Liver (tissue), 9 donors: ENCODE data around the gene MADD. TPM values are rescaled to one million over a fixed set of nuclear protein-coding genes. Genes with fewer than 3 reads are reported as not detected.

Experiments used
- DNase-seq: peaks from one replicate; pipeline ENCODE4 v3.0.0-alpha.2; 2017; ENCODE audit warnings: low spot score
- H3K27ac ChIP-seq, 2 donors: one replicate each; pipeline ENCODE4 v1.7.0; 2013; ENCODE audit warnings: inconsistent platforms in 2 of 2, low read length in 2 of 2, control low read depth in 1 of 2, low read depth in 1 of 2, mild to moderate bottlenecking in 1 of 2
- H3K27me3 ChIP-seq, 4 donors: one replicate each; pipeline versions ENCODE4 v1.6.1 to v1.7.0; 2013; ENCODE audit warnings: low read length in 3 of 4, inconsistent platforms in 1 of 4, mild to moderate bottlenecking in 1 of 4, moderate library complexity in 1 of 4; ENCODE audit not compliant: control insufficient read depth in 4 of 4, insufficient read depth in 4 of 4
- H3K36me3 ChIP-seq, 4 donors: one replicate each; pipeline versions ENCODE4 v1.6.1 to v1.7.0; 2013; ENCODE audit warnings: low read length in 3 of 4, mild to moderate bottlenecking in 3 of 4, low read depth in 1 of 4, moderate library complexity in 1 of 4; ENCODE audit not compliant: control insufficient read depth in 4 of 4, insufficient read depth in 3 of 4
- H3K4me1 ChIP-seq, 4 donors: one replicate each; pipeline versions ENCODE4 v1.6.1 to v1.7.0; 2013; ENCODE audit warnings: low read length in 3 of 4, mild to moderate bottlenecking in 3 of 4, moderate library complexity in 1 of 4; ENCODE audit not compliant: control insufficient read depth in 4 of 4, insufficient read depth in 4 of 4
- H3K4me3 ChIP-seq, 3 donors: one replicate each; pipeline versions ENCODE4 v1.6.1 to v1.7.0; 2013; ENCODE audit warnings: low read length in 3 of 3, control low read depth in 1 of 3, low read depth in 1 of 3, mild to moderate bottlenecking in 1 of 3
- H3K9ac ChIP-seq, 2 donors: one replicate each; pipeline ENCODE4 v1.7.0; 2013; ENCODE audit warnings: low read length in 2 of 2, mild to moderate bottlenecking in 2 of 2, moderate library complexity in 2 of 2, control low read depth in 1 of 2, low read depth in 1 of 2
- H3K9me3 ChIP-seq, 4 donors: one replicate each; pipeline versions ENCODE4 v1.6.1 to v1.7.0; 2013; ENCODE audit warnings: low read length in 3 of 4; ENCODE audit not compliant: control insufficient read depth in 4 of 4
- EGR1 ChIP-seq, 2 donors: IDR thresholded peaks; 2 replicates each; pipeline ENCODE4 v1.6.1; 2016 to 2018; ENCODE audit warnings: antibody characterized with exemption in 2 of 2, low read depth in 2 of 2
- FOXA1 ChIP-seq: IDR thresholded peaks from 2 replicates; pipeline ENCODE4 v1.6.1; 2016; ENCODE audit warnings: antibody characterized with exemption
- FOXA2 ChIP-seq: IDR thresholded peaks from 2 replicates; pipeline ENCODE4 v1.6.1; 2016; ENCODE audit warnings: antibody characterized with exemption
- GABPA ChIP-seq, 2 donors: IDR thresholded peaks in 1 of 2; conservative IDR thresholded peaks in 1 of 2; 2 replicates each; pipeline ENCODE4 v1.6.1; 2016; ENCODE audit warnings: antibody characterized with exemption in 2 of 2, mild to moderate bottlenecking in 1 of 2, moderate library complexity in 1 of 2
- HNF4A ChIP-seq, 2 donors: conservative IDR thresholded peaks; 2 replicates each; pipeline ENCODE4 v1.6.1; 2016; ENCODE audit warnings: antibody characterized with exemption in 2 of 2, mild to moderate bottlenecking in 2 of 2
- HNF4G ChIP-seq: IDR thresholded peaks from 2 replicates; pipeline ENCODE4 v1.6.1; 2016; ENCODE audit warnings: antibody characterized with exemption
- JUND ChIP-seq, 2 donors: IDR thresholded peaks; 2 replicates each; pipeline ENCODE4 v1.6.1; 2016; ENCODE audit warnings: antibody characterized with exemption in 2 of 2
- NR2F2 ChIP-seq: IDR thresholded peaks from 2 replicates; pipeline ENCODE4 v1.6.1; 2016; ENCODE audit warnings: antibody characterized with exemption
- RAD21 ChIP-seq, 2 donors: IDR thresholded peaks; 2 replicates each; pipeline ENCODE4 v1.6.1; 2016; ENCODE audit warnings: antibody characterized with exemption in 2 of 2, mild to moderate bottlenecking in 2 of 2
- RXRA ChIP-seq, 2 donors: IDR thresholded peaks; 2 replicates each; pipeline ENCODE4 v1.6.1; 2017 to 2018; ENCODE audit warnings: antibody characterized with exemption in 2 of 2, mild to moderate bottlenecking in 1 of 2
- SP1 ChIP-seq: IDR thresholded peaks from 2 replicates; pipeline ENCODE4 v1.6.1; 2018; ENCODE audit warnings: antibody characterized with exemption, mild to moderate bottlenecking
- TAF1 ChIP-seq: conservative IDR thresholded peaks from 2 replicates; pipeline ENCODE4 v1.6.1; 2016; ENCODE audit warnings: antibody characterized with exemption, mild to moderate bottlenecking
- YY1 ChIP-seq: IDR thresholded peaks from 2 replicates; pipeline ENCODE4 v1.6.1; 2016; ENCODE audit warnings: antibody characterized with exemption, mild to moderate bottlenecking
- WGBS: extraction: QIAGEN DNeasy Blood & Tissue Kit; methylation state at CpG from one replicate; pipeline ENCODE4 v1.1.7; 2013; 5-methylcytosine and 5-hydroxymethylcytosine counted together
- polyA plus RNA-seq, 2 donors: library from polyadenylated mRNA; stranded (reverse) in 1 of 2; unstranded in 1 of 2; fragments of 200-250 nt in 1 of 2; fragments of >200 nt in 1 of 2; fragmentation: Nextera tagmentation in 1 of 2; extraction: Ambion mirVana in 1 of 2; gene quantifications; one replicate each; pipeline versions ENCODE4 v1.2.1 to v1.2.3, GENCODE V29; 2013 to 2015
- total RNA-seq, 2 donors: library from RNA; depleted of rRNA; stranded (reverse); fragments of >200 nt; gene quantifications; one replicate each; pipeline ENCODE4 v1.2.3, GENCODE V29; 2014
- TF ChIP-seq, protein P1 (sequence below): IDR thresholded peaks from 2 replicates; pipeline ENCODE4 v1.6.1; 2016; ENCODE audit warnings: antibody characterized with exemption
- TF ChIP-seq, protein P2 (sequence below): IDR thresholded peaks from 2 replicates; pipeline ENCODE4 v1.6.1; 2016; ENCODE audit warnings: antibody characterized with exemption, mild to moderate bottlenecking
- TF ChIP-seq, protein P3 (sequence below): fragments of 150-350 bp; IDR thresholded peaks from 2 replicates; pipeline ENCODE4 v1.5.1; 2017; ENCODE audit warnings: improper control_type of control experiment, low read depth, low read length; ENCODE audit not compliant: missing input control
- TF ChIP-seq, protein P4 (sequence below): IDR thresholded peaks from 2 replicates; pipeline ENCODE4 v1.6.1; 2016; ENCODE audit warnings: antibody characterized with exemption
- TF ChIP-seq, protein P5 (sequence below): IDR thresholded peaks from 2 replicates; pipeline ENCODE4 v1.6.1; 2016; ENCODE audit warnings: antibody characterized with exemption
- donor health status: healthy.
- donor health status: healthy.
- donor health status: healthy.
- donor health status: healthy.
- donor health status: healthy.

Gene MADD
- total and polyA plus RNA-seq, 4 donors = 9.9 to 20.5 (median 11.1) TPM

DNA sequence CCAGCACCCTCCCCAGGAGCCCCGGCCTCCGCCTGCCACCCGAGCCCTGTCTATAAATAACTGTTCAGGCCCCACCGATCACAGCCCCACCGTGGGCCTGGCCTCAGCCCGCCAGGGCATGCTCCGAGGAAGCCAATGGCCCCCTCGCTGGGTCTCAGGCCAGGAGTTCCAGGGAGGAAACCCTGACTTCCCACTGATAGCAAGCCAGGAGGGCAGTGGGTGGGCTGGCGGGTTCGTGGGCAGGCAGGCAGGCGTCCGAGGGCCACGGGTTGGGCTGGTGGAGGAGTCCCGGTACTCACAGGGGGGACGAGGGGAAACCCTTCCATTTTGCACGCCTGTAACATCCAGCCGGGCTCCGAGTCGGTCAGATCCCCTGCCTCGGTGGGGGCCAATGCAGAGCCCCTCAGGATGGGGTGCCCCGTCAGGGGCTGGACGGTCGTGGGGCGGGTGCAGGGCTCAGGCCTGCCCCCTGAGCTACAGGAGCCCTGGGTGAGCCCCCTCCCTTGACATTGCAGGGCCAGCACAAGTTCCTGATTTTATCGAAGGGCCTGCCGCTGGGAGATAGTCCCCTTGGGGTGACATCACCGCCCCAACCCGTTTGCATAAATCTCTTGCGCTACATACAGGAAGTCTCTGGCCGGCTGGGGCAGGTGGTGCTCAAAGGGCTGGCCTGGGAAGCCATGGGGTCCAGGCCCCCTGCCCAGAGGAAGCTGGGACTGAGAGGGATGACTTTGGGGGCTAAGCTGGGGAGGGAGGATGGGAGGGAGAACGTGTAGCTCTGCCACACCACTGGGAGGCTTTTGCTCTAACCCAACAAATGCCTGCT lies 108.3 kb downstream of the MADD start, which contains the start of gene SPI1:
TSS of gene SPI1 (minus strand) at position 538 of the 826 bp plus-strand sequence. CDS start at position 344, 194 bp downstream.
- Histone ChIP-seq H3K27me3 (no peaks in the 10 kb centered on the region), H3K9ac (peak within 1 kb of the TSS in 1 of 2 donors; percentile 58), H3K9me3 (no peaks in the 10 kb centered on the region), H3K4me1 (peaks cover 0 to 3% (median 2%) of the 10 kb centered on the region in 4 donors), H3K36me3 (no peaks in the 10 kb centered on the region), H3K27ac (peak within 1 kb of the TSS; percentile 72 to 75), H3K4me3 (peak within 1 kb of the TSS; percentile 25 to 39 (median 32))
- DNase-seq = no peak
- no peak for TF ChIP-seq EGR1 (IDR thresholded peaks at IDR 0.05; ENCODE audit: low read depth in 2 of 2)
- no peak for TF ChIP-seq HNF4A (conservative IDR thresholded peaks at IDR 0.05)
- TF ChIP-seq, protein P1, sequence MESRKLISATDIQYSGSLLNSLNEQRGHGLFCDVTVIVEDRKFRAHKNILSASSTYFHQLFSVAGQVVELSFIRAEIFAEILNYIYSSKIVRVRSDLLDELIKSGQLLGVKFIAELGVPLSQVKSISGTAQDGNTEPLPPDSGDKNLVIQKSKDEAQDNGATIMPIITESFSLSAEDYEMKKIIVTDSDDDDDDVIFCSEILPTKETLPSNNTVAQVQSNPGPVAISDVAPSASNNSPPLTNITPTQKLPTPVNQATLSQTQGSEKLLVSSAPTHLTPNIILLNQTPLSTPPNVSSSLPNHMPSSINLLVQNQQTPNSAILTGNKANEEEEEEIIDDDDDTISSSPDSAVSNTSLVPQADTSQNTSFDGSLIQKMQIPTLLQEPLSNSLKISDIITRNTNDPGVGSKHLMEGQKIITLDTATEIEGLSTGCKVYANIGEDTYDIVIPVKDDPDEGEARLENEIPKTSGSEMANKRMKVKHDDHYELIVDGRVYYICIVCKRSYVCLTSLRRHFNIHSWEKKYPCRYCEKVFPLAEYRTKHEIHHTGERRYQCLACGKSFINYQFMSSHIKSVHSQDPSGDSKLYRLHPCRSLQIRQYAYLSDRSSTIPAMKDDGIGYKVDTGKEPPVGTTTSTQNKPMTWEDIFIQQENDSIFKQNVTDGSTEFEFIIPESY = no peak
- TF ChIP-seq, protein P2, sequence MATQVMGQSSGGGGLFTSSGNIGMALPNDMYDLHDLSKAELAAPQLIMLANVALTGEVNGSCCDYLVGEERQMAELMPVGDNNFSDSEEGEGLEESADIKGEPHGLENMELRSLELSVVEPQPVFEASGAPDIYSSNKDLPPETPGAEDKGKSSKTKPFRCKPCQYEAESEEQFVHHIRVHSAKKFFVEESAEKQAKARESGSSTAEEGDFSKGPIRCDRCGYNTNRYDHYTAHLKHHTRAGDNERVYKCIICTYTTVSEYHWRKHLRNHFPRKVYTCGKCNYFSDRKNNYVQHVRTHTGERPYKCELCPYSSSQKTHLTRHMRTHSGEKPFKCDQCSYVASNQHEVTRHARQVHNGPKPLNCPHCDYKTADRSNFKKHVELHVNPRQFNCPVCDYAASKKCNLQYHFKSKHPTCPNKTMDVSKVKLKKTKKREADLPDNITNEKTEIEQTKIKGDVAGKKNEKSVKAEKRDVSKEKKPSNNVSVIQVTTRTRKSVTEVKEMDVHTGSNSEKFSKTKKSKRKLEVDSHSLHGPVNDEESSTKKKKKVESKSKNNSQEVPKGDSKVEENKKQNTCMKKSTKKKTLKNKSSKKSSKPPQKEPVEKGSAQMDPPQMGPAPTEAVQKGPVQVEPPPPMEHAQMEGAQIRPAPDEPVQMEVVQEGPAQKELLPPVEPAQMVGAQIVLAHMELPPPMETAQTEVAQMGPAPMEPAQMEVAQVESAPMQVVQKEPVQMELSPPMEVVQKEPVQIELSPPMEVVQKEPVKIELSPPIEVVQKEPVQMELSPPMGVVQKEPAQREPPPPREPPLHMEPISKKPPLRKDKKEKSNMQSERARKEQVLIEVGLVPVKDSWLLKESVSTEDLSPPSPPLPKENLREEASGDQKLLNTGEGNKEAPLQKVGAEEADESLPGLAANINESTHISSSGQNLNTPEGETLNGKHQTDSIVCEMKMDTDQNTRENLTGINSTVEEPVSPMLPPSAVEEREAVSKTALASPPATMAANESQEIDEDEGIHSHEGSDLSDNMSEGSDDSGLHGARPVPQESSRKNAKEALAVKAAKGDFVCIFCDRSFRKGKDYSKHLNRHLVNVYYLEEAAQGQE = no peak
- no peak for TF ChIP-seq SP1
- no peak for TF ChIP-seq GABPA (IDR thresholded peaks at IDR 0.05 in 1 of 2, conservative IDR thresholded peaks at IDR 0.05 in 1 of 2)
- TF ChIP-seq RAD21 (IDR thresholded peaks at IDR 0.05) = no peak
- TF ChIP-seq, protein P3, sequence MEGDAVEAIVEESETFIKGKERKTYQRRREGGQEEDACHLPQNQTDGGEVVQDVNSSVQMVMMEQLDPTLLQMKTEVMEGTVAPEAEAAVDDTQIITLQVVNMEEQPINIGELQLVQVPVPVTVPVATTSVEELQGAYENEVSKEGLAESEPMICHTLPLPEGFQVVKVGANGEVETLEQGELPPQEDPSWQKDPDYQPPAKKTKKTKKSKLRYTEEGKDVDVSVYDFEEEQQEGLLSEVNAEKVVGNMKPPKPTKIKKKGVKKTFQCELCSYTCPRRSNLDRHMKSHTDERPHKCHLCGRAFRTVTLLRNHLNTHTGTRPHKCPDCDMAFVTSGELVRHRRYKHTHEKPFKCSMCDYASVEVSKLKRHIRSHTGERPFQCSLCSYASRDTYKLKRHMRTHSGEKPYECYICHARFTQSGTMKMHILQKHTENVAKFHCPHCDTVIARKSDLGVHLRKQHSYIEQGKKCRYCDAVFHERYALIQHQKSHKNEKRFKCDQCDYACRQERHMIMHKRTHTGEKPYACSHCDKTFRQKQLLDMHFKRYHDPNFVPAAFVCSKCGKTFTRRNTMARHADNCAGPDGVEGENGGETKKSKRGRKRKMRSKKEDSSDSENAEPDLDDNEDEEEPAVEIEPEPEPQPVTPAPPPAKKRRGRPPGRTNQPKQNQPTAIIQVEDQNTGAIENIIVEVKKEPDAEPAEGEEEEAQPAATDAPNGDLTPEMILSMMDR = no peak
- no peak for TF ChIP-seq RXRA (IDR thresholded peaks at IDR 0.05)
- TF ChIP-seq HNF4G = no peak
- no peak for TF ChIP-seq FOXA1
- TF ChIP-seq, protein P4, sequence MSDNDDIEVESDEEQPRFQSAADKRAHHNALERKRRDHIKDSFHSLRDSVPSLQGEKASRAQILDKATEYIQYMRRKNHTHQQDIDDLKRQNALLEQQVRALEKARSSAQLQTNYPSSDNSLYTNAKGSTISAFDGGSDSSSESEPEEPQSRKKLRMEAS = no peak
- TF ChIP-seq FOXA2 = no peak
- no peak for TF ChIP-seq NR2F2
- TF ChIP-seq, protein P5, sequence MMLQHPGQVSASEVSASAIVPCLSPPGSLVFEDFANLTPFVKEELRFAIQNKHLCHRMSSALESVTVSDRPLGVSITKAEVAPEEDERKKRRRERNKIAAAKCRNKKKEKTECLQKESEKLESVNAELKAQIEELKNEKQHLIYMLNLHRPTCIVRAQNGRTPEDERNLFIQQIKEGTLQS = no peak
- no peak for TF ChIP-seq JUND (IDR thresholded peaks at IDR 0.05)
- TF ChIP-seq TAF1 = no peak
- TF ChIP-seq YY1 = no peak
- WGBS = 73% methylated on average over 31 of the region's 31 CpGs
